HG03432 (cell line): Measurements from ENCODE around the gene TMED6.

Experiments used
- ATAC-seq: cut with Tn5 transposase; IDR thresholded peaks from one replicate; pipeline ENCODE4 v1.9.1; 2021; ENCODE audit warnings: mild to moderate bottlenecking, moderate library complexity; ENCODE audit not compliant: unreplicated experiment

TMED6 gene

GRCh38 chr16:69324585-69325253 lies 26.9 kb downstream of the TMED6 start:
- no peak for ATAC-seq

DNA sequence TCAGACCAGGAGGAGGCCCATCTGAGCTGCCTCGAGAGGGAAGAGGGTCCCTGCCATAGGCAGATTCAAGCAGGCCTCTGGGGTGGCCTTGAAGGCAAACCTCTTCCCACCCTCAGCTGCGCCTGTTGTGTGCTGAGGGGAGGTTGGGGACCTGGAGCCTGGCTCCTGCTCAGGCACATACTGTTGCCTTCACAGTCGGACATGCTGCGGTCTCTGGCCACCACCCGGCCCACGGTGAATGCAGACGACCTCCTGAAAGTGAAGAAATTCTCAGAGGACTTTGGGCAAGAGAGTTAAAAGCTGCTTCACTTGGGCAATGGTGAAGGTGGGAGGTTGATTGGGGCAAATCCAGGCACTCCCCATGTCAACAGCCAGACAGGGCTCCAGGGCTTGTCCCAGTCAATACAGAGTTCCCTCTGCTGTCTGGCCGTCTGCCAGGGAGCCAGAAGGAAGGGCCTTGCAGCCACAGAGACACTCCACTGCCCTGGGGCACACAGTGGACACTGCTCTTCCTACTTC lies 27.5 kb downstream of the TMED6 start:
- ATAC-seq: no peak

- no peak for ATAC-seq
These were observed 28.2 kb downstream of the TMED6 start for GRCh38 chr16:69323415-69323814.

- no peak for ATAC-seq
These were observed 29.2 kb downstream of the TMED6 start for GRCh38 chr16:69322343-69322742.

GRCh38 chr16:69321080-69321479 lies 30.5 kb downstream of the TMED6 start:
- no peak for ATAC-seq

DNA sequence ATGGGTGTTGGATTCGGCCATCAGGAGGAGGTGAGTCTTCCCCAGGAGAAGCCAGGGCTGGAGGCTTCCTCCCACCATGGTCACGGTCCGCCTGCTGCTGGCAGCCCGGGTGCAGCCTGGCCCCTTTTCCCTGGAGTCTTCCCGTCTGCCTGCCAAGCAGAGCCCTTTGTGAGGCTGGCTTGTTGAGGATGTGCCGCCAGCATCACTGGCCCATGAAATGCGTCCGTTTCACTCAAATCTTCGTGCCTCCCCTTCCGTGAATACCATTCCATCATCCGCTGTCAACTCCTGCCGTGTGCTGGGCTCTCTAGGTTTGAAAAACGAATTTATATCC lies 30.9 kb downstream of the TMED6 start:
- ATAC-seq: no peak

DNA sequence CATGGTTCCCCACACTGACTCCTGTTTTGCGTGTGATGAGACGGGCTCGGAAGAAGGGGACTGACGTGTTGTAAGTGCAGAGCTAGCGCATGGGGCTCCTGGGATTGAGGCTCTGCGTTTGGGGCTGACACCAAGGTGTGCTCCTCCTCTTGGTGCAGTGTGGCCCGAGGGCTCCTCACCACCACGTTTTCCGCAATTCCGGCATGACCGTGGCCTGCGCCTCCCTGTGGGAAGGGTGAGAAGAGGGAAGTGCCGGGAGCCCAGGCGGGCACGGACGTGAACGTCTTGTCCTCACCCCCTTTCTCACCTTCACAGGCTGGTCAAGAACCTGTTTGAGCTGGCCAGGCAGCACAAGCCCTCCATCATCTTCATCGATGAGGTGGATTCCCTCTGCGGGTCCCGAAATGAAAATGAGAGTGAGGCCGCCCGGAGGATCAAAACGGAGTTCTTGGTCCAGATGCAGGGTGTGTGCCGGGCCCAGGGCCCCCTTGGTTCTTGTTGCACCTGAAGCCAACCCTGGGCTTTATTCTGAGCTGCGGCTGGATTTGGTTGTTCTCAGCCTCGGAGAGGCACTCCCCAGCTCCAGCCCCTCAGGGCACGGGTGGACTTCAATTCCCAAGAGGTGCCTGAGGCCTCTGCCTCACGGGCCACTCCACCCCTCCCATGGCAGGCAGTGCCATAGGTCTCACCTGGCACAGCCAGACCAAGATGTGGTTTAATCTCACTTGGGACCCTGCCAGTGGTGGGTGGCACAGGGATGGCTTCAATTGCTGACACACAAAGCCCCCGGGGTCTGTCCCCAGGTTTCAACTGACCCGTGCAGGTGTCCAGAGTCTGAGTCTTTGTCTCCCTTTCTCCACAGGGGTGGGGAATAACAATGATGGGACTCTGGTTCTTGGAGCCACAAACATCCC lies 31.5 kb downstream of the TMED6 start:
- ATAC-seq: no peak

GRCh38 chr16:69319381-69319780 lies 32.2 kb downstream of the TMED6 start:
- no peak for ATAC-seq

DNA sequence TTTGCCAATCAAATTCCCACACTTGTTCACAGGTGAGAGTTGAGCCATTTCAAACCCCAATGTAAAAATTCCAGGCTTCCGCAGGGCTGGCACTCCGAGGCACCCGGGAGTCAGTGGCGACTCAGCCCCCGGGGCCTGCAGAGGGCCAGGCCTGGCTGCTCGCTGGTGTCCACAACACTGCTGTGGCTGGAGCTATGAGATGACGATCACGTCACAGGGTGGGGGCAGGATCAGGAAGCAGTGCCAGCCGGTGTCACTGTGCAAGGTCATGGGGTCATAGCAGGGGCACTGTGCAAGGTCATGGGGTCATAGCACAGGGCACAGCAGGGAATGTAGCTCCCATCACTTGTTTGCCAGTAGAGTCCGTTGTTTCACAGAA lies 32.7 kb downstream of the TMED6 start:
- ATAC-seq: no peak

GRCh38 chr16:69318177-69318910 lies 33.2 kb downstream of the TMED6 start:
- no peak for ATAC-seq

GRCh38 chr16:69316595-69317034 lies 35.0 kb downstream of the TMED6 start:
- ATAC-seq: no peak

DNA sequence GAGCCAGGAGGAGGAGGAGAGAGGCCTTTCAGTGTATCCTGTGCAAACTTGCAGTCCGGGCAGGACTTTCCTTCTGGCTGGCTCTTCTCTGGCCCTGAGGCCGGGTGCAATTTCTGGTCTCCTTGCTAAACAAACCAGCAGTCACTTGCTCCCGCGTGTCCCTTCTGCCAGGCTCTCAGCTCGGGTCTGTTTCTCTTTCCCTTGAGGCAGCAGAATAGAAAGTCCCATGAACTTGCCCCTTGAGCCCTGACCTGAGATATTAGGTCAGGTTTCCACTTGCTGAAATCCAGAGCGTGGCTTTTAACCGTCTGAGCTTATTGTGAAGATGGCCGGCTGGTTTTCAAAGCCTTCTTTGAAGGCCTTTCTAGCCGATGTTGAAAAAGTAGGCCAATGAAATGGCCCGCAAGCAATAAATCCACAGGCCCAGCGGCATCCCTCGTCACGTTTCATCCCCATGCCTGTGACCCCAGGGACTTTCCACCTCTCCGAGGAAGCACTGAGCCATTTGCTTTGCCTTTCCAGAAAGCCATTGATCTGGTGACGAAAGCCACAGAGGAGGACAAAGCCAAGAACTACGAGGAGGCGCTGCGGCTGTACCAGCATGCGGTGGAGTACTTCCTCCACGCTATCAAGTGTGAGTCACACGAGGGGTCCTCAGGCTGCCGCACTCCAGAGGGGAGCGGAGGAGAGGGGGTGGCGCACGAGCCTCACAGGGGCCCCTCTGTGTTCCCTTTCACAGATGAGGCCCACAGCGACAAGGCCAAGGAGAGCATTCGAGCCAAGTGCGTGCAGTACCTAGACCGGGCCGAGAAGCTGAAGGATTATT lies 35.9 kb downstream of the TMED6 start:
- no peak for ATAC-seq

GRCh38 chr16:69314534-69314933 lies 37.1 kb downstream of the TMED6 start:
- no peak for ATAC-seq

DNA sequence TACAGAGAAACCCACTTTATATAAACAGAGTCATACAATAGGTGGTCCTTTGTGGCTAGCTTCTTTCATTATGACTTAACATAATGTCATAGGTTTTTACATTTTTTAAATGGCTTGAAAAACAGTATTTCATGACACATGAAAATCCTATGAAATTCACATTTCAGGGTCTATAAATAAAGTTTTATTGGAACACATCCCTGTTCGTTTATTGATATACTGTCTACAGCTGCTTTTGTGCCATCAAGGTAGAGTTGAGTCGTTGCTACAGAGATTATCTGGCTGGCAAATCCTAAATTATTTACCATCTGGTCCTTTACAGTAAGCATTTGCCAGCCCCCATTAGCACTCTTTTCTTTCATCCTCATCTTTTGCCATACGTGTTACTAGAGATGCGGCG lies 38.1 kb downstream of the TMED6 start:
- no peak for ATAC-seq

DNA sequence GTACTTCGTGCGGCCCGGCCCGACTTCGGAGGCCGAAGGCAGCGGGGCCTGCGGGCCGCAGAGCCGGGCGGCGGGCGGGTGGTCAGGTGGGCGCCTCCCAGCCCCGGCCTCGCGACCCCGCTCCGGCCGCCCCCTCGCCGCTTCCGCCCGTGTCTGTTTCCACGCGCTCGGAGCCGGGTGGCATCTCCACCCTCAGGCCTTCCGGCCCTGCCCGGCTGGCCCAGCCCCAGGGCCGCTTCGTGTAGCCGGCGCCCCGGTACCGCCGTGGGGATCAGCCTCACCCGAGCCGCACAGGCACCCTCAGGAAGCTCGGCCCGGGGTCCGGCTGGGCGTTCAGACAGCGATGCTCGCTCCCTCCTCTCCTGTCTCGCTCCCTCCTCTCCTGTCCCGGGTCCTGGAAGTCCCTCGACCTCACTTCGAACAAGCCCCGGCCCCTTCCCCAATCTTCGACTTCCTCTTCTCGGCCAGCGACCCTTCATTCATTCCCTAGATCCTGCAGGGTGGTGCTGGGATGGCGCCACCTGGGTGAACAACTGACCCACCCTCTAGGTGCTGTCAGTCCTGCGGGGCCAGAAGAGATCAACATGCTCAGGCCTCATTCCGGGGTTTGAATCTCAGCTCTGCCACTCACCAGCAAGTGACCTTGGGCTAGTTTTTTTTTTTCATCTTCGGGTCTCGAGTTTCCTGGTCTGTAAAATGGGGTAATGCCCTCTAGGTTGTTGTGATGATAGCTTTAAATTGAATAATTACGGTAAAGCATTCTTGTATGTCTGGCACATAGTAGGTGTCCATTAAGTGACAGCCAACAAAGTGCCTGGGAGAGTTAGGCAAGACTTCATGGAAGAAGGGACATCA lies 39.8 kb downstream of the TMED6 start:
- ATAC-seq: peak; percentile 52

DNA sequence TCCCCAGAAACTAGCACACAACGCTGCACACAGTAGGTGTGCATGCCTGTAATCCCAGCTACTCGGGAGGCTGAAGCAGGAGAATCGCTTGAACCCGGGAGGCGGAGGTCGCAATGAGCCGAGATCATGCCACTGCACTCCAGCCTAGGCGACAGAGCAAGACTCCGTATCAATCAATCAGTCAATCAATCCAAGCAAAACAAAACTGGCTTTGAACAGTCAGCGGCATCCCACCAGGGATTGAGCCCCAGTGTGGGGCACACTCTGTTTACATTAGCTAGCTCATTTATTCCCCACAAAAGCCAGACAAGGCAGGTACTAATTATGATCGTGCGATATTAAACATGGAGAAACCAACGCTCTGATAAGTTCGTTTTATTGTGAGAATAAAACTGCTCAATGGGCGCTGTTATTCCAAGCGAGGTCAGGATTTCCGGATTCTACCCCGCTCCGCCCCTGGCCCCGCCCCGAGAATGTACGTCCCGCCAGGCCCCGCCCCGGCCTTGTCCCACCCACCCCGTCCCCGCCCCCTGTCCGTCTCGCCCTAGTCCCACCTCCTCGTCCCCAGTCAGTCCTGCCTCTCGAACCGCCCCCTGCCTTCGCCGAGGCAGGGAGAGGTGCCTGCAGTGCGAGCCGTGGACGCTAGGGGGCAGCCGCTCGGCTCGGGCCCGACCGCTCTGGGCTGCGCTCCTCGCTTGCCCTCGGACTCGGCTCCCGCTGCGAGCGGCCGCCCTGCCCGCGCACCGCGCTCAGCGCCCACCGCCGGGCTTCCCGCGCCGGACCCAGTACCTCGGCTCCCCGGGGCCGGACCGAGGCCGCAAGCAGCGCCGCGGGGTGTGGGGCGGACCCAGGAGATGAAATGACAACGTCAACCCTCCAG lies 40.7 kb downstream of the TMED6 start, which contains the start of gene VPS4A:
Gene VPS4A, plus strand, starts transcription at position 698 of the 880 bp plus-strand sequence. Its CDS starts 162 bp downstream, at position 860.
- ATAC-seq: peak; percentile 94

DNA sequence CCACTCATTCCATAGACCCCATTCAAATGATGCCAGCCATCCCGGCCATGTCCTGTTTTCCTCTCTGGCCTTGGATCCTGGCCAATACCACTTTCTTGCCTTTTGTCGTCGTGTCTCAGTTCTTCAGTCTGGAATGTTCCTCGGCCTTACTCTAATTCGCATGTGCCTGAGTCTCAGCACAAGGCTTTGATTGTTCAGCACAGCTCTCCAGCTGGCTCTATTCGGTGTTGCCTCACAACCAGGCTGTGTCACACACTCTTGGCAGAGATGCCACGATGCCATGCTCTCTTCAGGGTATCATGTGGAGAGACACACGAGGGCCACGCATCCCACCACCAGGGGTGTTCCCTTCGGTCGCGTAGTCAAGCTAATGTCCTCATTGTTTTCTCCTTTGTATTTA lies 42.3 kb downstream of the TMED6 start:
- no peak for ATAC-seq

- no peak for ATAC-seq
These were observed 43.7 kb downstream of the TMED6 start for GRCh38 chr16:69307856-69308255.

DNA sequence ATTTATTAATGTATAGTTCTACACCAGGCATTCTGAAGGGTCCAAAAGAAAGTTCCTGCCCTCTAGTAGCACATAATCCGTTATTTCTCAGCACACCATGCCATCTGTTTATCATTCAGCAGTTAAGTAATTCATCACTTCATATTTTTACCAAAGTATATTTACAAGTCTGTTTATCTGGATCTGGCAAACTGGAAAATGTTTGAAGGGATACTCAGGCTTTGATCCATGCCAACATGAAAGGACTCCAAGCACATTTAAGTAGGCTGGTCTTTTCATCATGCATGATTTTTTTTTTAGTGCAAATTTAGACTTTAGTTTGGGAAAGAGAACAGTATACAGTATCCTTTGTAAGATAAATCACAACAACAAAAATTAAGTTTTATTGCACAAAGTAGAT lies 44.5 kb downstream of the TMED6 start:
- ATAC-seq: no peak
